Left kidney (tissue), 2 donors: ENCODE measurements around the gene PDS5B. TPM values are rescaled to one million over a fixed set of nuclear protein-coding genes. Genes with fewer than 3 reads are reported as not detected.

Experiments
- DNase-seq: peaks from one replicate; pipeline ENCODE4 v3.0.0-alpha.2; 2013
- polyA plus RNA-seq: library from polyadenylated mRNA; unstranded; fragments of 120-200 nt; gene quantifications from one replicate; pipeline ENCODE4 v1.2.1, GENCODE V29; 2013; ENCODE audit not compliant: insufficient read length

Gene PDS5B
- polyA plus RNA-seq, 1 donor: 77.8 TPM

GRCh38 chr13:32587011-32587810 is 959 bp downstream of the PDS5B start:
- DNase-seq: peak; percentile 62

DNA sequence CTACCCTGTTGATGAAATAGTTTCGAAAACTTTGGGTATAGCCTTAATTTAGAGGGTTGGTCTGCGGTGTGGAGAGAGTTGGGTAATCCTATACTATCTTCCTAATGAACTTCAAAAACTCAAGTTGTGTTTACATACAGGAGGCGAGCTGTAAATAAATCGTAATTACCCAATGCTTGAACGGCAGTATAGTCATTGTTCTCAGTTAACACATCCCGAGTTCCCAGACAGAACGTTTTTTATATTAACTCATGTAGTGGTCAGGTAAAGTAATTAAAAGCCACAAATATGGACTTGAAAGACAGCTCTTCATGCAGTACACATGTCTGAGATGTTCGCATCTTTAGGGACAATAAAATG is 1.5 kb downstream of the PDS5B start:
- peak; percentile 44 for DNase-seq

- peak; percentile 22 for DNase-seq
Measured at GRCh38 chr13:32588736-32589135, 2.5 kb downstream of the PDS5B start.

DNA sequence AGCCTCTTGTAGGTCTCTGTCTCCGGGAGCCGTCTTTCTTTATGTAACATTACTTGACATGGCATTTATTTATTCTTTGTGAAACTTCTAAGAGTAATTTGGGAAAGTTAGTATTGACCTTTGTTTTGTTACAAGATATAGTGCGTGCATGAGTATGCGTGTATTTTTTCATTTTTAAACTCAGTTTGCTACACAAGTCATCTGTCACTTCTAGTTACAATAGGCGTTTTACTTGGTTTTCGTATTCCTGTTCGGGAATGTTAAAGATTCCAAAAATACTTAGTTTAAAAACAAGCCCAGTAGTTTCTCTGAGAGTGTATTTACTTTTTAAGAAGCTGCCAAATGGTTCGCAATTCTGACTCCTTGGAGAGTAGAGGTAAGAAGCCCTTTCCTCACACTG is 3.2 kb downstream of the PDS5B start:
- DNase-seq: no peak

DNA sequence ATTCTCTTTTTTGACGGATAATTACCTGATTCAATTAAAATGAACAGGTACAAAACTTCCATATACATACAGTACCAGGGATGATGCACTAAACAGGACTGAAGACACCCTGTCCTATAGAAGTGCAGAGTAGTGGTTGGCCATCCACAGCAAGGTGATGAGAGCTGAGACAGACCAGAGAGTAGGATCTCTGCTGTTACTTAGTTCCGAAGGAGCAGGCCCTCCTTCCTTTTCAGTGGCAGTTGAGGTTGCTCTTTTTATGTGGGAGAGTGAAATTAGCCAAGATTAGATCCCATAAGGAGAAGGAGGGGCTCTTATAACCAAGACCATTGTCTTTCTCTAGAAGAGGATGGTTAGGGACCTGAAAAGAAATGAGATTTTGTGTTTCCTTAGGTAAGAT is 4.0 kb downstream of the PDS5B start:
- no peak for DNase-seq

- no peak for DNase-seq
Measured at GRCh38 chr13:32592082-32592481, 5.8 kb downstream of the PDS5B start.

- DNase-seq: no peak
Measured at GRCh38 chr13:32594157-32594738, 8.0 kb downstream of the PDS5B start.

DNA sequence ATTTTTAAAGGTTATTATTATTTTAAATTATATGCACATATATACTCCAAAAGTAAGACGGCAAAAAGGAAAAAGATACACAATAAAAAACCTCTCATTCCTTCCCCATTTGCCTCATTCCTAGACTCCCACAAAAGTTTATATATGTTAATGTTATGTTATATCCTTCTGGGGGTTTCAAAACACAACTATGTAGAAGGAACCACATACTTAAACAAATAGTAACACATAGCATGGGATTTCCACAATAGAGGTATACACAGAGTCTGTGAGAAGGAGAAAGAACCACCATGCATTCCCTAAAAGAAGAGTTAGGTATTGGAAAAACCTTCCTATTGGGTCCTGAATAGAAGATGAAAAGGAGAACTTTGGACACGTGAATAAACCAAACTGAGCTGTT is 9.1 kb downstream of the PDS5B start:
- DNase-seq: no peak

DNA sequence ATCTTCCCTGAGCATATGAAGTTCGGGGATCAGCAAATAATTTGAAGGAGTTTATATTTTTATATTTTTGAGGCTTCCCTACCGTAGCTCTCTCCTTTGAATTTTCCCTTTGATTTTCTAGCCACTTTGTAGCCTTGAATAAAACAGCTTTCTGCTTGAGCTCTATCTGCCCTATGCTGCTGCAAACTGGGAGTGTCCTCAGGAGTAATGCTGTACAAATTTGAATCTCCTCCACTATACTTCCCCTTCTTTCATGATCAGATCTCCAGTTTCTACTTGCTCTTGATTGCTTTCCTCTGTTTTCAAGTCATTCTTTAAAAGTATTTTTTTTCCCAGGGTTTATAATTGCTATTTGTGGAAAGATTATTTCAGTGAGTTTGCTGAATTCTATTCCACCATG is 14.6 kb downstream of the PDS5B start:
- DNase-seq: no peak

GRCh38 chr13:32609428-32609827 is 23.2 kb downstream of the PDS5B start:
- DNase-seq: no peak

DNA sequence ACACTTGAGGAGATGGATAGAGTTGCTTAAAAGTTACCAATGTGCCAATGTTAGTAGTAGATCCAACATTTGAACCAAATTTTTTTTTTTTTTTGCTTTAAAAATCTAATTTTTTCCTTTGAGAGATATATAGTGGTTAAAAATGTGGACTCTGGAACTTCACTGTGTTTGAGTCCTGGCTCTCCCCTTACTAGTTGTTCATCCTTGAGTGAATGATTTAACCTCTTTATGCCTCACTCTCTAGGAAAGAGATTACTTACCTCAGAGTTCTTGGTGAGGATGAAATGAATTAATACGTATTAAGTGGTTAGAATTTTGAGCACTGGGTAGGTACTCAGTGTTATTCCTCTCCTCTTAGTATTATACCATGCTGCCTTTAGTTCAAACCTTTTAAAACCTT is 24.3 kb downstream of the PDS5B start:
- no peak for DNase-seq

DNA sequence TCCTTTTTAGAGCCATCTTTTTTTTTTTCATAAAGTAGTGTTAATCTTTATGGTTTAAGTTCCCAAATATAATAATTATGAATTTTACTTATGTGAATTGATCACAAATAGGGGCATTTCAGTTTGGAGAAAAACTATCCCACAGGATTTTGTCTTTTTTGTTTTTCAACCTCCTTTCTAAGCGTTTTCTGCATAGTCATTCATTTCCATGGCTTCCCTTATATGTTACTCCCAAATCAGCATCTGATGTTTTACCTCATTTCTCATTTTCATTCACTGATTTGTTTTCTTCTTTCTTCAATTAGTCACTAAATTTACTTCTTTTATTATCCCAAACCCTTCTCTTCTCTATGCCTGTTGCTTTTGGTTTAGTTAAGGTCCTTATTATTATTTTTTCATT is 24.7 kb downstream of the PDS5B start:
- no peak for DNase-seq

- DNase-seq: no peak
Measured at GRCh38 chr13:32616883-32617511, 30.7 kb downstream of the PDS5B start.

GRCh38 chr13:32622827-32623226 is 36.6 kb downstream of the PDS5B start:
- no peak for DNase-seq

GRCh38 chr13:32624441-32624840 is 38.2 kb downstream of the PDS5B start:
- no peak for DNase-seq

DNA sequence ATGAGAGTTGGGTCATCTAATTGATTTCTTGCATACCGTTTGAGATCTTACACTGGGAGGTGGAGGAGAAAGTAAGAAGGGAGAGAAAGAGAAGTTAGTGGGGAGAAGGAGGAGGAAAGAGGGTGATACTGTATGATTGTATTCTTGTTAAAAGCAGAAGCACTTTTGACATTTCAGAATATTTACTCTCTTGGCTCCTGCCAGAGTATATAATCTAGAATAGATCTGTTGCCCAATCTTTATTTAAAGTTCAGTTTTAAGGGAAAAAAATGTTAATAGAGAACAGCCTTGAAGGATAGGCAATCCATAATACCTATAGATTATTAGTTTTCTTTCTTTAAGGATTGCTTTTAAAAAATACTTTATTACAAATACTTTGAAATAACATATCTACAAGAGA is 41.5 kb downstream of the PDS5B start:
- no peak for DNase-seq

DNA sequence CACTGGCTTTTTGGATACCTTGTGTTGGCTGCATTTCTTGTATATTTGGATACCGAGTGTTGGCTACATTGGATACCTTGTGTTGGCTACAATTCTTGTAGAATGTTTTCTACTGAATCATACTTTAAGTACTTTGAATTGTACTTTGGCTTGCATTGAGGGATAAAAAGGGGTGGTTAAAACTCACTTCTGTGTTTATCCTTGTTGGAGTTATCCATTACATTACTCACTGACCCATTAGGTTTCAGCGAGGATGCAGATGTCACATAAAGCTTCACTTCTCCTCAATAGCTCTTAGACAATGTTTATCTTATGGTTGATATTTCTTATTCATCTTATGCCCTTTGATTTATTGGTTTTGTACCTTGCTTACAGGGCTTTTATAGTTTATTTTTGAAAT is 43.1 kb downstream of the PDS5B start:
- DNase-seq: no peak

DNA sequence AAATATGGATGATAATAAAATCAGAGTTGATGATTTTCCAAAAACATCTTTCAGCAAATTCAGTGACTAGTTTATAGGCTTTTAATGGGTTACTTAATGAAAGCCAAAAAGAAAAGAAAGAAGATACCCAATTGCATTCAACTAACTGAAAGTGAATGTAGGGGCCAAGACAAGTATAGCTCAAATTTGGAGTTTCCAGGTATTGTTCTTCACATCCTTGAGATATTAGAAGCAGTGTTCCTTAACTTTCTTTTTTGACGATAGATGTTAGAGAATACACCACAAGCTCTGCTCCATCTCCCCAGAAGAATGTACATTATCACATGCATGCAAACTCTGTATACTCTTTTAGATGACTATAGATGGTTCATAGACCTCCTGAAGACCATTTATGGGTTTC is 43.6 kb downstream of the PDS5B start:
- DNase-seq: no peak

DNA sequence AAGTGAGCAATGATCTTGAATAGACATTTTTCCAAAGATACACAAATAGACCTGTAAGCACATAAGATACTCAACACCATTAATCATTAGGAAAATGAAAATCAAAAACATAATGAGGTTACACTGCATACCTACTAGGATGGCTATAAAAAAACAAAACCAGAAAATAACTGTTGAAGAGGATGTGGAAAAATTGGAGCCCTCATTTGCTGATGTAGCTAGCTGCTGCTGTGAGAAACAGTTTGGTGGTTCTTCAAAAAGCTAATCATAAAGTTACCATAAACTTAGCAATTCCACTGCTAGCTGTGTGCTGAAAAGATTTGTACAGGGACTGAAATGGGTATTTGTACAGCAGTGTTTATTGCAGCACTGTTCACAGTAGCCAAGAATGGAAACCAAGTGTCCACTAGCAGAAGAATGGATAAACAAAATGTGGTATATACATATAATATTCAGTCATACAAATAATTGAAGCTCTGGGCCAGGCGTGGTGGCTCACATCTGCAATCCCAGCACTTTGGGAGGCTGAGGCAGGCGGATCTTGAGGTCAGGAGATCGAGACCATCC is 46.2 kb downstream of the PDS5B start:
- no peak for DNase-seq

DNA sequence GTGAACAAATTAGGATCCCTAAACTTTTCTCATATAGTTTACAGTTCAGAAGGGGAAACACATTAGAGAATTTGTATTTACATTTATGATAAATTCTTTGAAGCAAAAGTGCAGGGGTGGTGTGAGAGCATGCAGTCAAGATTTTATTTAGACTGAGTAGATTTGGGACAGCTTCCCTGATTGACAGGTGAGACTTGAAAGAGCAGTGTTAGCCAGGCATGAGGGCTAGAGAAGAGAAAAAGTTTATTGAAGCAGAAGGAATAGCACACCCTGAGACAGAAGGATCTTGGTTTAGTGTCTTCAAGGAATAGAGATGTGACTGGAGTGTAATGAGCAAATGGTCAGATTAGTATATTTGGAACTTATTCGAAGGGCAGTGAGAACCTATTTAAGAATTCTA is 50.5 kb downstream of the PDS5B start:
- no peak for DNase-seq

DNA sequence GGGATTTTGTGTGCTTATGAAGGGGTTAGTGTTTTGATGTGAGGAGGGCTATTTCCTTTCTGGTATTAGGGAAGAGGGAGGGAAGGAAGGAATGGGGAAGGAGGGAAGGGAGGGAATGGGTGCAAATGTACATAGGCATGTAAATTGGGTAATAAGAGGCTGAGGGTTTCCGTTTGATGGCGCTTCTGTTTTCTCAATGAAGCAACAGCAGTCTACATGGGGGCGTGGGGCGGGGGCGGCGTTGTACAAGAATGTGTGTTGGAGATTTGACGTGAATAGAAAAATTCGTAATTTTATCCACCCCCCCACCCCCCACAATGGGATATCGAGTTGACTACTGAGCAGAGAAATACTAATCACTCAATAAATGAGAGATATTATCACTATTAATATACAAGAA is 52.5 kb downstream of the PDS5B start:
- DNase-seq: no peak

DNA sequence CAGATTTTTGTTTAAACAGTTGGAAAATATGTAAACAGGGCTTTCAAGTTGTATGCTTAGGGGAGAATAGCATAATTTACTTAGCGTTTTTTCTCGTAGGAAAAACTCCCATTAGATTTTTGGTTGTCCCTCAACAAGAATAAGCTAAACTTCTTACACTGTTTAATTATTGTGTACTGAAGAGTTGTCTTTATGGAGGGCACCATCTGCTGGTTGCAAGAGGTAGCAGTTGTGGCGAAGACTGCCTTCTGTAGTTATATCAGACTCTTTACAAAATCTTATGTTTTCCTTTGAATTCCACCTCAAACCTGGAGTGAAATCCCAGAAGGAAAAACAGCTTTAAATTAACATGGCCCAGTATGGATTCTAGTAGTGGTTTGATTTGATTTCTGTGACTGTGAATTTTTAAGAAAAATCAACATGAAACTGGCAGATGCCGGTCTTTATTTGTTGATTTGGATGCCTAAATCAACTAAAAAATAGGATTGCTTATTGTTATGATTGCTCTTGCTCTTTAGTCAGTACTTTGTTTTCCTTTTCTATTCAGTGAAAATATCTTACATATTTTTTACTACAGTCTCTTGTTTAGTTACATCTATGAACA is 53.4 kb downstream of the PDS5B start:
- DNase-seq: peak; percentile 49

DNA sequence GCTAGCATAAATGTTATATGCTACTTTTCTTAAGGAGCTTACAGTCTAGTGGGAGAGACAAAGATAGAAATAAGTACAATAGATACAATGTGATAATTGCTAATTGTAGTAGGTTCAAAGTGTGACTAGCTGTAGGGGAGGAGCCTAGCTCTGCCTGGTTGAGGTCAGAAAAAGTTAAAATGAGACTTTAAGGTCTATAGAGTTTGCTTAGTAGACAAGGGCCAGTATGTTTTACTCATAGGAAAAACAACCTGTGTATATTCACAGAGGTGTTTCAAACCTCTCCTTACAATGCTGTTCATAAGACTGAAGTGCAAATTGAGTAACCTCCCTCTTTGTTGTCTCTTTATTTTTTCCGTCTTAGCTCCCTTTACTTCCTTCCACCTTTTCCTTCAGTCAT is 56.1 kb downstream of the PDS5B start:
- DNase-seq: no peak
